HG02973 (cell line): Measurements from ENCODE around the gene ARHGEF28.

Experiments
- ATAC-seq: cut with Tn5 transposase; IDR thresholded peaks from one replicate; pipeline ENCODE4 v1.9.1; 2021; ENCODE audit warnings: moderate library complexity; ENCODE audit not compliant: unreplicated experiment

Gene ARHGEF28

GRCh38 chr5:73619606-73620333 is 6.2 kb upstream of the ARHGEF28 start:
- no peak for ATAC-seq

- no peak for ATAC-seq
Measured at GRCh38 chr5:73620334-73620687, 5.7 kb upstream of the ARHGEF28 start.

GRCh38 chr5:73623060-73623459 is 2.9 kb upstream of the ARHGEF28 start:
- ATAC-seq, result no peak

GRCh38 chr5:73623901-73624404 is 2.0 kb upstream of the ARHGEF28 start:
- ATAC-seq, result no peak

- no peak for ATAC-seq
Measured at GRCh38 chr5:73624888-73625287, 1.1 kb upstream of the ARHGEF28 start.

- ATAC-seq, result no peak
Measured at GRCh38 chr5:73625372-73625943, 538 bp upstream of the ARHGEF28 start.

GRCh38 chr5:73626814-73627313 is 868 bp downstream of the ARHGEF28 start:
- no peak for ATAC-seq

GRCh38 chr5:73629456-73629855 is 3.5 kb downstream of the ARHGEF28 start:
- no peak for ATAC-seq

- ATAC-seq, result no peak
Measured at GRCh38 chr5:73630765-73631164, 4.8 kb downstream of the ARHGEF28 start.

- ATAC-seq, result no peak
Measured at GRCh38 chr5:73631500-73631899, 5.5 kb downstream of the ARHGEF28 start.

- no peak for ATAC-seq
Measured at GRCh38 chr5:73633060-73633459, 7.1 kb downstream of the ARHGEF28 start.

GRCh38 chr5:73636408-73636807 is 10.4 kb downstream of the ARHGEF28 start:
- no peak for ATAC-seq

GRCh38 chr5:73637565-73637964 is 11.6 kb downstream of the ARHGEF28 start:
- ATAC-seq, result no peak

- no peak for ATAC-seq
Measured at GRCh38 chr5:73638344-73639095, 12.5 kb downstream of the ARHGEF28 start.

- ATAC-seq, result no peak
Measured at GRCh38 chr5:73640861-73641320, 14.9 kb downstream of the ARHGEF28 start.

GRCh38 chr5:73641811-73642210 is 15.8 kb downstream of the ARHGEF28 start:
- ATAC-seq, result no peak

GRCh38 chr5:73642344-73642743 is 16.3 kb downstream of the ARHGEF28 start:
- no peak for ATAC-seq

GRCh38 chr5:73644385-73644963 is 18.5 kb downstream of the ARHGEF28 start:
- ATAC-seq, result no peak

GRCh38 chr5:73647721-73648120 is 21.7 kb downstream of the ARHGEF28 start:
- no peak for ATAC-seq

- no peak for ATAC-seq
Measured at GRCh38 chr5:73648515-73648914, 22.5 kb downstream of the ARHGEF28 start.

- ATAC-seq, result no peak
Measured at GRCh38 chr5:73649926-73650325, 23.9 kb downstream of the ARHGEF28 start.
